HK-2 (cell line): ENCODE data around the gene MECR.

Experiments
- DNase-seq: peaks from one replicate; pipeline ENCODE4 v3.0.0-alpha.2; 2018; ENCODE audit not compliant: unreplicated experiment

The MECR gene

GRCh38 chr1:29255134-29255666 is 24.5 kb upstream of the MECR start:
- DNase-seq = no peak

- no peak for DNase-seq
Observed at GRCh38 chr1:29254346-29254745, 23.6 kb upstream of the MECR start.

- DNase-seq = no peak
Observed at GRCh38 chr1:29253180-29253579, 22.4 kb upstream of the MECR start.

- DNase-seq = no peak
Observed at GRCh38 chr1:29251164-29252124, 20.7 kb upstream of the MECR start.

GRCh38 chr1:29249951-29250581 is 19.3 kb upstream of the MECR start:
- DNase-seq = no peak

- no peak for DNase-seq
Observed at GRCh38 chr1:29249170-29249691, 18.5 kb upstream of the MECR start.

- DNase-seq = no peak
Observed at GRCh38 chr1:29248409-29248808, 17.7 kb upstream of the MECR start.

GRCh38 chr1:29247571-29248273 is 17.0 kb upstream of the MECR start:
- DNase-seq = no peak

GRCh38 chr1:29247044-29247443 is 16.3 kb upstream of the MECR start:
- DNase-seq = no peak

GRCh38 chr1:29245876-29246275 is 15.1 kb upstream of the MECR start:
- peak; percentile 20 for DNase-seq

- no peak for DNase-seq
Observed at GRCh38 chr1:29245261-29245660, 14.5 kb upstream of the MECR start.

- DNase-seq = no peak
Observed at GRCh38 chr1:29243871-29244200, 13.1 kb upstream of the MECR start.

- DNase-seq = no peak
Observed at GRCh38 chr1:29243023-29243870, 12.5 kb upstream of the MECR start.

GRCh38 chr1:29240986-29241385 is 10.3 kb upstream of the MECR start:
- DNase-seq = no peak

- no peak for DNase-seq
Observed at GRCh38 chr1:29240400-29240837, 9.7 kb upstream of the MECR start.

- DNase-seq = no peak
Observed at GRCh38 chr1:29239142-29239541, 8.4 kb upstream of the MECR start.

- DNase-seq = no peak
Observed at GRCh38 chr1:29238620-29239002, 7.9 kb upstream of the MECR start.

- DNase-seq = no peak
Observed at GRCh38 chr1:29237852-29238619, 7.3 kb upstream of the MECR start.

- peak; percentile 31 for DNase-seq
Observed at GRCh38 chr1:29237129-29237821, 6.5 kb upstream of the MECR start.

GRCh38 chr1:29236712-29237128 is 6.0 kb upstream of the MECR start:
- no peak for DNase-seq
